Stimulated activated CD8-positive, alpha-beta memory T cell treated with anti-CD3 and anti-CD28 coated beads, Interleukin-2, amount 100 ng/mL, for 48 hours (primary cell): ENCODE measurements around the gene C2orf92.

Experiments
- DNase-seq, 2 donors: peaks; one replicate each; pipeline ENCODE4 v3.0.0-alpha.2; 2020; ENCODE audit warnings: low read depth in 2 of 2

The C2orf92 gene

GRCh38 chr2:97730245-97730644 is 60.7 kb downstream of the C2orf92 start:
- DNase-seq, result no peak

- no peak for DNase-seq
These were observed 61.9 kb downstream of the C2orf92 start for GRCh38 chr2:97731274-97732020.

- DNase-seq, result no peak
These were observed 63.2 kb downstream of the C2orf92 start for GRCh38 chr2:97732436-97733340.

- DNase-seq, result no peak
These were observed 64.0 kb downstream of the C2orf92 start for GRCh38 chr2:97733341-97734035.

- no peak for DNase-seq
These were observed 64.8 kb downstream of the C2orf92 start for GRCh38 chr2:97734061-97735051.

- DNase-seq, result no peak
These were observed 65.6 kb downstream of the C2orf92 start for GRCh38 chr2:97735161-97735561.

- no peak for DNase-seq
These were observed 66.7 kb downstream of the C2orf92 start for GRCh38 chr2:97736185-97736584.

- no peak for DNase-seq
These were observed 67.3 kb downstream of the C2orf92 start for GRCh38 chr2:97736608-97737330.

GRCh38 chr2:97737421-97738178 is 68.1 kb downstream of the C2orf92 start:
- DNase-seq, result no peak

- DNase-seq, result no peak
These were observed 68.9 kb downstream of the C2orf92 start for GRCh38 chr2:97738179-97739019.

GRCh38 chr2:97739020-97739892 is 69.7 kb downstream of the C2orf92 start:
- DNase-seq, result no peak

GRCh38 chr2:97739893-97740245 is 70.4 kb downstream of the C2orf92 start:
- DNase-seq, result no peak

GRCh38 chr2:97740590-97741182 is 71.2 kb downstream of the C2orf92 start:
- DNase-seq, result no peak

GRCh38 chr2:97741251-97741650 is 71.7 kb downstream of the C2orf92 start:
- DNase-seq, result no peak

- DNase-seq, result no peak
These were observed 72.2 kb downstream of the C2orf92 start for GRCh38 chr2:97741686-97742085.

GRCh38 chr2:97742381-97742847 is 72.9 kb downstream of the C2orf92 start:
- DNase-seq, result peak in 1 of 2 donors; percentile 42

- no peak for DNase-seq
These were observed 74.4 kb downstream of the C2orf92 start for GRCh38 chr2:97743913-97744312.
